GM18508 (cell line): Measurements from ENCODE around the gene CREM.
"Not testable (repeated sequence)": the region's sequence is repeated elsewhere in the genome, so short reads cannot be mapped to it uniquely, and the experiment has no call there.

ENCODE experiments used
- ATAC-seq: cut with Tn5 transposase; IDR thresholded peaks from one replicate; pipeline ENCODE4 v1.9.1; 2021; ENCODE audit warnings: moderate number of reproducible peaks; ENCODE audit not compliant: insufficient read depth, unreplicated experiment

CREM gene

DNA sequence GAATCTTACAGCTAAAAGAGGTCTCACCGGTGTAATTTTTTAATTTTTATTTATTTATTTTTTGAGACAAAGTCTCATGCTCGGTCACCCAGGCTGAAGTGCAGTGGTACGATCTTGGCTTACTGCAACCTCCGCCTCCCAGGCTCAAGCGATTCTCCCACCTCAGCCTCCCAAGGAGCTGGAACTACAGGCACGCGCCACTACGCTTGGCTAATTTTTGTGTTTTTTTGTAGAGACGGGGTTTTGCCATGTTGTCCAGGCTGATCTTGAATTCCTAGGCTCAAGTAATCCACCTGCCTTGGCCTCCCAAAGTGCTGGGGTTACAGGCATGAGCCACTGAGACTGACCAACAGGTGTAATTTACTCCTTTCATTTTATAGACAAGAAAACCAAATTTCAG is 90.3 kb downstream of the CREM start:
- ATAC-seq: not testable (repeated sequence)

- ATAC-seq: no peak
Observed at GRCh38 chr10:35217455-35217854, 90.8 kb downstream of the CREM start.

GRCh38 chr10:35218339-35218955 is 91.8 kb downstream of the CREM start:
- no peak for ATAC-seq

GRCh38 chr10:35219292-35219691 is 92.6 kb downstream of the CREM start:
- ATAC-seq: no peak

GRCh38 chr10:35219891-35220890 is 93.5 kb downstream of the CREM start:
- ATAC-seq: no peak

DNA sequence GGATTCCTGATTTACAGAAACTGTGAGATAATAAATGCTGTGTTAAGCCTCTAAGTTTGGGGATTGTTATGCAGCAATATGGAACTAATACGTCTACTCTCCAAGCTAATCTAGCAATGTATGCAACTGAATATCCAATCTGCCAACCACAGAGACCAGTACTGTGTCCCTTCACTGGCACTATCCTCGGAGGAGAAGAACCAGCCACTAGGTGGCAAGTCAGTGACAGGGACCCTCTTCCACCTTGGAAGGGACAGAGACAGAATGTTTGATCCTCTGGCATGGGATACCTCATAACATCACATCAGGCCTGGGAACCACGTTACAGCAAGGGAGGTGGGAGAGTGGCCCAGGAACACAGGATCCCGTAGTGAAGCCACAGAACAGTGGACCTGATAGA is 96.4 kb downstream of the CREM start:
- ATAC-seq: no peak

- no peak for ATAC-seq
Observed at GRCh38 chr10:35224045-35224740, 97.5 kb downstream of the CREM start.

GRCh38 chr10:35225204-35225603 is 98.6 kb downstream of the CREM start:
- no peak for ATAC-seq

GRCh38 chr10:35226507-35226906 is 99.9 kb downstream of the CREM start:
- ATAC-seq: no peak

- no peak for ATAC-seq
Observed at GRCh38 chr10:35228058-35228457, 101.4 kb downstream of the CREM start.

DNA sequence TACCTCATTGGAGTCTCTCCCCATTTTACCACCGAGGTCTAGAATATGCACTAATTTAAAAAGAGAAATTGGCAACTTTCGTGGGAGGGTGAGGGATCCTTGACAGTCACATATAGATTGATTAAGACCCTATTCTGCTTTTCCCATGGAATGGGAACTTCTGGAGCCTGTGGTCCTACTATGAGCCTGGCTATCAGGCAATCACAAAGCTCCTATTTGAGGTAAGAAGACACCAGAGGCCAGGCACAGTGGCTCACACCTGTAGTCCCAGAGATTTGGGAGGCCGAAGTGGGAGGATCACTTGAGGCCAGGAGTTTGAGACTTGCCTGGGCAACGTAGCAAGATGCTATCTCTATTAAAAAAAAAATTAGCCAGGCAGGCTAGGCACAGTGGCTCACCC is 105.0 kb downstream of the CREM start:
- ATAC-seq: no peak

- ATAC-seq: no peak
Observed at GRCh38 chr10:35232527-35232926, 105.9 kb downstream of the CREM start.

DNA sequence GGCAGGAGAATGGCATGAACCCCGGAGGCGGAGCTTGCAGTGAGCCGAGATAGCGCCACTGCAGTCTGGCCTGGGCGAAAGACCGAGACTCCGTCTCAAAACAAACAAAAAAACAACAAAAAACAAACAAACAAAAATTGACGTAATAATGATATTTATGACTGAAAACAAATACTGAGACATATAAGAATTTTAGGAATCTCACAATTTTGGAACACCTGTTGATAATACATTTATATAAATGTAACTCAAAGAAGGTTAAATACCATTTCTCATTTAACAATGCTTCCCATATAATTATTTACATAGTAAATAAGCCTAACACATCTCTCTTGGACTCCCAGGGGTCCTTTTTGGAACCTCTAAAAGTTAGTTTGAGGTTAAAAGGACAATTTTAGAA is 107.4 kb downstream of the CREM start:
- no peak for ATAC-seq

DNA sequence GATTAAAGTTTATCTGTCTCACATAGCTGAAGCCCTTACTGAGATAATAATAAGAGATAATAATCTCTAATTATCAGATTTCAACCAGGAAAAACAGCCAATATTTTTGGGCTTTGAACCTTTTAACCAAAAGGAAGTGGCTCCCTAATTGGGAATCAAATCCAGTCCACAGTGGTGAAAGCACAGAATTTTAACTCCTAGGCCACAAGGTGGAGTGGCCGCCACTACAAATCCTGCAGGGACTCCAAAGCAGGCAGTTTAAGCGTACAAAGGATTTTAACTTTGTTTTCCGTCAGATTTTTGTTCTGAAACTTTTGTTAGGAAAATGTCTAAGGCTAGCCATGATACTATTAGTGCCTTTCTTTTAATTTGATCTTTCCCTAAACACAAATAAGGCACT is 110.1 kb downstream of the CREM start:
- no peak for ATAC-seq

DNA sequence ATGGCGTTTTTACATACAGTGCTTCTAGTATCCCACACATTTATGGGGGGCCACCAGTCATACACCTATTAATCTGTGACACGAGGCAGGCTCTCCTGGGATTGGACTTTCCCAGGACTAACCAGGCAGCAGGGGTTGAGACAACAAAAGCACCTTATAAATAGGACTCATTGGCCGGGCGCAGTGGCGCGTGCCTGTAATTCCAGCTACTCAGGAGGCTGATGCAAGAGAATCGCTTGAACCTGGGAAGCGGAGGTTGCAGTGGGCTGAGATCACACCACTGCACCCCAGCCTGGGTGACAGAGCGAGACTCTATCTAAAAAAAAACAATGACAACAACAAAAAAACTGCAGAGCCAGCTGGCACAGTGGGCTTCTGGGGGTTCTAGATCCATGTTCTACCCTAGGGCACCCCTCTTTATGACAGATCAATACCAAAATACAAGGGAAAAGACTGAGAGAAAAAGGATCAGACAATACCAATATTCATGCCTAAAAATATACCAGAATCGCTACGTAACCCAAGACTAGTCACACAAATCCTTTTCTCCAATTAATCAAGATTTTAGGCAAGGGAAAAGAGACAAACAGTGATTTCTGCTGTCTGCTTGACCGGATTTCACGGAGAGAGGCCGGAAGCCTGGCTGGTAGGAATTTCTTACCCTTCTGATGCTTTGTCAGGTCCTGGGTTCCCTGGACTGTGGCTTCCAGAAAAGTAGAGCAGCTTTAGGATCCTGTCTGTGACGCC is 111.3 kb downstream of the CREM start:
- ATAC-seq: no peak

- ATAC-seq: no peak
Observed at GRCh38 chr10:35244549-35244948, 117.9 kb downstream of the CREM start.

GRCh38 chr10:35246770-35247343 is 120.2 kb downstream of the CREM start:
- ATAC-seq: no peak

GRCh38 chr10:35251373-35252100 is 124.9 kb downstream of the CREM start:
- ATAC-seq: no peak
